SKM-1 (cell line): ENCODE results near the gene MED1.
A peak's percentile ranks its signal among the peaks of the same experiment; 100 is the strongest.
"Not testable (repeated sequence)": the region's sequence is repeated elsewhere in the genome, so short reads cannot be mapped to it uniquely, and the experiment has no call there.

Source experiments
- DNase-seq: peaks from one replicate; lab custom pipeline; 2025; ENCODE audit not compliant: unreplicated experiment; lab: John Stamatoyannopoulos, UW

Gene MED1

GRCh38 chr17:39416141-39416540 lies 34.9 kb downstream of the MED1 start:
- no peak for DNase-seq

- DNase-seq = no peak
These were observed 40.8 kb downstream of the MED1 start for GRCh38 chr17:39410279-39410678.

GRCh38 chr17:39408360-39408759 lies 42.7 kb downstream of the MED1 start:
- DNase-seq = no peak

- no peak for DNase-seq
These were observed 44.1 kb downstream of the MED1 start for GRCh38 chr17:39406951-39407350.

GRCh38 chr17:39405436-39405835 lies 45.6 kb downstream of the MED1 start:
- no peak for DNase-seq

GRCh38 chr17:39404542-39405378 lies 46.3 kb downstream of the MED1 start:
- no peak for DNase-seq

GRCh38 chr17:39402890-39403605 lies 48.0 kb downstream of the MED1 start:
- no peak for DNase-seq

- peak; percentile 88 for DNase-seq
These were observed 48.7 kb downstream of the MED1 start for GRCh38 chr17:39402244-39402889.

GRCh38 chr17:39401412-39402243 lies 49.4 kb downstream of the MED1 start, which contains the start of gene FBXL20:
TSS of gene FBXL20 (minus strand) at chr17:39401626. CDS start at chr17:39401402, 224 bp downstream.
- peak; percentile 24 for DNase-seq

GRCh38 chr17:39400547-39401411 lies 50.3 kb downstream of the MED1 start:
- no peak for DNase-seq

- no peak for DNase-seq
These were observed 51.3 kb downstream of the MED1 start for GRCh38 chr17:39399791-39400190.

- DNase-seq = no peak
These were observed 57.3 kb downstream of the MED1 start for GRCh38 chr17:39393736-39394135.

GRCh38 chr17:39391448-39391847 lies 59.6 kb downstream of the MED1 start:
- DNase-seq = no peak

- DNase-seq = no peak
These were observed 66.0 kb downstream of the MED1 start for GRCh38 chr17:39385040-39385439.

- no peak for DNase-seq
These were observed 70.9 kb downstream of the MED1 start for GRCh38 chr17:39380144-39380543.

GRCh38 chr17:39376434-39376833 lies 74.6 kb downstream of the MED1 start:
- no peak for DNase-seq

GRCh38 chr17:39367805-39368204 lies 83.3 kb downstream of the MED1 start:
- DNase-seq = not testable (repeated sequence)

GRCh38 chr17:39365872-39366271 lies 85.2 kb downstream of the MED1 start:
- no peak for DNase-seq

- no peak for DNase-seq
These were observed 85.8 kb downstream of the MED1 start for GRCh38 chr17:39365242-39365641.
